ENCODE data around the gene WASF3.

DNA sequence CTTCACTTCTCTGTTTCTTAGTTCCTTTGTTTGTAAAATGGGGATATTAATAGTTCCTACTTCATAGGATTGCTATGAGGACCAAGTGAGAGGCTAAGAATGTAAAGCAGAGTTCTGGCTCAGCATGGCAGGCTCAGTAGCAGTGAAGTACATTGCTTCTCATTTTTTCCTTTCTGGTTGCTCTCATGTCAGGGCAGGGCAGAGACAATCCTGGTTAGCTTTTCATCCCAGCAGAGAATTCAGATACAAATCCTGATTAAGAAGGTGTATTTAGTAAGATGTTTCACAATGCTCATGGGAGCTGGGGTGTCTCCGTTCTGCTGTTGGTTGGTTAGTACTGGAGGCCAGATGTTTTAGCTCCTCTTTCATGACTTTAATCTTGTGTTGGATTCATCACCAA is 42.9 kb downstream of the WASF3 start:
- TF ChIP-seq, protein P1, sequence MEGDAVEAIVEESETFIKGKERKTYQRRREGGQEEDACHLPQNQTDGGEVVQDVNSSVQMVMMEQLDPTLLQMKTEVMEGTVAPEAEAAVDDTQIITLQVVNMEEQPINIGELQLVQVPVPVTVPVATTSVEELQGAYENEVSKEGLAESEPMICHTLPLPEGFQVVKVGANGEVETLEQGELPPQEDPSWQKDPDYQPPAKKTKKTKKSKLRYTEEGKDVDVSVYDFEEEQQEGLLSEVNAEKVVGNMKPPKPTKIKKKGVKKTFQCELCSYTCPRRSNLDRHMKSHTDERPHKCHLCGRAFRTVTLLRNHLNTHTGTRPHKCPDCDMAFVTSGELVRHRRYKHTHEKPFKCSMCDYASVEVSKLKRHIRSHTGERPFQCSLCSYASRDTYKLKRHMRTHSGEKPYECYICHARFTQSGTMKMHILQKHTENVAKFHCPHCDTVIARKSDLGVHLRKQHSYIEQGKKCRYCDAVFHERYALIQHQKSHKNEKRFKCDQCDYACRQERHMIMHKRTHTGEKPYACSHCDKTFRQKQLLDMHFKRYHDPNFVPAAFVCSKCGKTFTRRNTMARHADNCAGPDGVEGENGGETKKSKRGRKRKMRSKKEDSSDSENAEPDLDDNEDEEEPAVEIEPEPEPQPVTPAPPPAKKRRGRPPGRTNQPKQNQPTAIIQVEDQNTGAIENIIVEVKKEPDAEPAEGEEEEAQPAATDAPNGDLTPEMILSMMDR (IDR thresholded peaks at IDR 0.05; ENCODE audit: low read depth, low read length, missing input control) = no peak
- TF ChIP-seq NR2F2 (IDR thresholded peaks at IDR 0.05) (no peak), TAF1 (conservative IDR thresholded peaks at IDR 0.05) (no peak), YY1 (IDR thresholded peaks at IDR 0.05) (no peak), EGR1 (IDR thresholded peaks at IDR 0.05; ENCODE audit: low read depth in 2 of 2) (no peak), GABPA (IDR thresholded peaks at IDR 0.05 in 1 of 2, conservative IDR thresholded peaks at IDR 0.05 in 1 of 2) (no peak), SP1 (IDR thresholded peaks at IDR 0.05) (no peak), RXRA (IDR thresholded peaks at IDR 0.05) (no peak), RAD21 (IDR thresholded peaks at IDR 0.05) (no peak), HNF4A (conservative IDR thresholded peaks at IDR 0.05) (no peak)
- TF ChIP-seq, protein P2, sequence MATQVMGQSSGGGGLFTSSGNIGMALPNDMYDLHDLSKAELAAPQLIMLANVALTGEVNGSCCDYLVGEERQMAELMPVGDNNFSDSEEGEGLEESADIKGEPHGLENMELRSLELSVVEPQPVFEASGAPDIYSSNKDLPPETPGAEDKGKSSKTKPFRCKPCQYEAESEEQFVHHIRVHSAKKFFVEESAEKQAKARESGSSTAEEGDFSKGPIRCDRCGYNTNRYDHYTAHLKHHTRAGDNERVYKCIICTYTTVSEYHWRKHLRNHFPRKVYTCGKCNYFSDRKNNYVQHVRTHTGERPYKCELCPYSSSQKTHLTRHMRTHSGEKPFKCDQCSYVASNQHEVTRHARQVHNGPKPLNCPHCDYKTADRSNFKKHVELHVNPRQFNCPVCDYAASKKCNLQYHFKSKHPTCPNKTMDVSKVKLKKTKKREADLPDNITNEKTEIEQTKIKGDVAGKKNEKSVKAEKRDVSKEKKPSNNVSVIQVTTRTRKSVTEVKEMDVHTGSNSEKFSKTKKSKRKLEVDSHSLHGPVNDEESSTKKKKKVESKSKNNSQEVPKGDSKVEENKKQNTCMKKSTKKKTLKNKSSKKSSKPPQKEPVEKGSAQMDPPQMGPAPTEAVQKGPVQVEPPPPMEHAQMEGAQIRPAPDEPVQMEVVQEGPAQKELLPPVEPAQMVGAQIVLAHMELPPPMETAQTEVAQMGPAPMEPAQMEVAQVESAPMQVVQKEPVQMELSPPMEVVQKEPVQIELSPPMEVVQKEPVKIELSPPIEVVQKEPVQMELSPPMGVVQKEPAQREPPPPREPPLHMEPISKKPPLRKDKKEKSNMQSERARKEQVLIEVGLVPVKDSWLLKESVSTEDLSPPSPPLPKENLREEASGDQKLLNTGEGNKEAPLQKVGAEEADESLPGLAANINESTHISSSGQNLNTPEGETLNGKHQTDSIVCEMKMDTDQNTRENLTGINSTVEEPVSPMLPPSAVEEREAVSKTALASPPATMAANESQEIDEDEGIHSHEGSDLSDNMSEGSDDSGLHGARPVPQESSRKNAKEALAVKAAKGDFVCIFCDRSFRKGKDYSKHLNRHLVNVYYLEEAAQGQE (IDR thresholded peaks at IDR 0.05) = no peak
- TF ChIP-seq, protein P3, sequence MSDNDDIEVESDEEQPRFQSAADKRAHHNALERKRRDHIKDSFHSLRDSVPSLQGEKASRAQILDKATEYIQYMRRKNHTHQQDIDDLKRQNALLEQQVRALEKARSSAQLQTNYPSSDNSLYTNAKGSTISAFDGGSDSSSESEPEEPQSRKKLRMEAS (IDR thresholded peaks at IDR 0.05) = no peak
- TF ChIP-seq, protein P4, sequence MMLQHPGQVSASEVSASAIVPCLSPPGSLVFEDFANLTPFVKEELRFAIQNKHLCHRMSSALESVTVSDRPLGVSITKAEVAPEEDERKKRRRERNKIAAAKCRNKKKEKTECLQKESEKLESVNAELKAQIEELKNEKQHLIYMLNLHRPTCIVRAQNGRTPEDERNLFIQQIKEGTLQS (IDR thresholded peaks at IDR 0.05) = no peak
- TF ChIP-seq, protein P5, sequence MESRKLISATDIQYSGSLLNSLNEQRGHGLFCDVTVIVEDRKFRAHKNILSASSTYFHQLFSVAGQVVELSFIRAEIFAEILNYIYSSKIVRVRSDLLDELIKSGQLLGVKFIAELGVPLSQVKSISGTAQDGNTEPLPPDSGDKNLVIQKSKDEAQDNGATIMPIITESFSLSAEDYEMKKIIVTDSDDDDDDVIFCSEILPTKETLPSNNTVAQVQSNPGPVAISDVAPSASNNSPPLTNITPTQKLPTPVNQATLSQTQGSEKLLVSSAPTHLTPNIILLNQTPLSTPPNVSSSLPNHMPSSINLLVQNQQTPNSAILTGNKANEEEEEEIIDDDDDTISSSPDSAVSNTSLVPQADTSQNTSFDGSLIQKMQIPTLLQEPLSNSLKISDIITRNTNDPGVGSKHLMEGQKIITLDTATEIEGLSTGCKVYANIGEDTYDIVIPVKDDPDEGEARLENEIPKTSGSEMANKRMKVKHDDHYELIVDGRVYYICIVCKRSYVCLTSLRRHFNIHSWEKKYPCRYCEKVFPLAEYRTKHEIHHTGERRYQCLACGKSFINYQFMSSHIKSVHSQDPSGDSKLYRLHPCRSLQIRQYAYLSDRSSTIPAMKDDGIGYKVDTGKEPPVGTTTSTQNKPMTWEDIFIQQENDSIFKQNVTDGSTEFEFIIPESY (IDR thresholded peaks at IDR 0.05) = no peak
